ENCODE measurements around the gene ZFC3H1.
A peak's percentile ranks its signal among the peaks of the same experiment; 100 is the strongest.

ZFC3H1 gene

DNA sequence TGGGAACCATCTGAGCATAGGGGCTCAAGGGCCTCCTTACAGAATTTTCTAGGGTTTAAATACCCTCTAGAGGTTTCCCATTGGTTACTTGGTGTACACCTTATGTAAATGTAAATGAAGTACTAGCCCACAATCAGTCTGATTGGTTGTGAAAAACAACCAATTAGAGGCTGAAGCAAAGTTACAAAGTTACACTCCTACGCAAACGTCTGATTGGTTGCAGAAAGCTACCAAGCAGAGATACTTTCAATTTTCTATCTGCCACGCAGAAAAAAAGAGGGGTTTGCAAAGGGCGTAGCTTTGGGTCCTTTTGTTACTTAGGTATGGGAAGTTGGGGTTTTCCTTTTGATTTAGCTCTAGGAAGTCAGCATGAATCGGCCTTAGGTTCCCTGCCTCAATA lies 20.4 kb upstream of the ZFC3H1 start:
- no peak overlapping the region for H3K4me3 ChIP-seq (ENCODE audit: low read length)
- no peak for DNase-seq (ENCODE audit: low read depth, low spot score)

DNA sequence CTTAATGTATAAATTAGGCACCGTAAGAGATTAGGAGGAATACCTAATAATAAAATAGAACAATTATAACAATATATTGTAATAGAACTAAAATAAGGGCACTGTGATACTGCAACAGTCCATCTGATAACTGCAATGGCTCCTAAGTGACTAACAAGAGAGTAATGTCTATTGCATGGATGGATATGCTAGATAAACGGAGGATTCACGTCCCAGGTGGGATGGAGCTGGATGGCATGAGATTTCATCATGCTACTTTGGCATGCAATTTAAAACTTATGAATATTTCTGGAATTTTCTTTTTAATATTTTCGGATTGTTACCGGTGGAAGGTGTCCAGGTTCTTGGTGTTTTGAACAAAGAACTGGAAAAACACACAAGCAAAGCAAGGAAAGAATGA lies 20.0 kb upstream of the ZFC3H1 start:
- no peak for DNase-seq (ENCODE audit: low read depth, low spot score)
- H3K4me3 ChIP-seq (ENCODE audit: low read length) = no peak overlapping the region

DNA sequence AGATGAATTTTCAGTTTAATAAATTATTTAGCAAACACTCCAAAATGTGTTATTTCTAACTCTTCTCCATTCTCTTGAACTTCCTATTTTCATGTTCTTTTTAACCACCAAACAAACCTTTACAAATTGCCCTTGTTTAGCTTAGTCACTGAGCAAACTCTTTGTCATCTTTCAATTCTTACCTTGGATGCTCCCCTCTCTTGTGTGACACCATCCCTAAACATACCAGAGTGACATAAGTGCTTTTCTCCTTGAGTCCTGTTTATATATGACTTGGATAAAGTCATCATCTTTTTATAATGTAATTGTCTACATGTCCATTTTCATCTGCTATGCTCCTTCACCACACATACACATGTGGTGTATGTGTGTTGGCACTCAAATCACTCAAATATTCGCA lies 18.8 kb upstream of the ZFC3H1 start:
- DNase-seq (ENCODE audit: low read depth, low spot score) = no peak
- no peak overlapping the region for H3K4me3 ChIP-seq (ENCODE audit: low read length)

DNA sequence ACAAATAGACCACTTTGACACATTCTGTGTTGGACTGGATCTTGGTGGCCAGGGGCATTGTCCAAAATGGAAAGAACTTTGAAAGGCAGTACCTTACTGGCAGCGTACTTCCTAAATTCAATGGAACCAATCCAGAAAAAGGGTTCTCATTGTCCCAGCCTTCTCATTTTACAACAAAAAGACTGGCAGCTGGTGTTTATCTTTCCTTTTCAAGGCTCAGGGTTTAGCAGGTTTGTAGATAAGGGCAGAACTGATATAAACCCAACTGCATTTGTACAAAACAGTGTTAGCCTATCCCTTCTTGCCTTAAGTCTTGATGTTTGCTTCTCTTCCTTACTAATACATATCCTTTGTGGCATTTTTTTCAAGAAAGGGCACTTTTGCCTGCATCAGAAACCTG lies 8.2 kb upstream of the ZFC3H1 start:
- DNase-seq (ENCODE audit: low read depth, low spot score) = no peak
- H3K4me3 ChIP-seq (ENCODE audit: low read length) = no peak overlapping the region

DNA sequence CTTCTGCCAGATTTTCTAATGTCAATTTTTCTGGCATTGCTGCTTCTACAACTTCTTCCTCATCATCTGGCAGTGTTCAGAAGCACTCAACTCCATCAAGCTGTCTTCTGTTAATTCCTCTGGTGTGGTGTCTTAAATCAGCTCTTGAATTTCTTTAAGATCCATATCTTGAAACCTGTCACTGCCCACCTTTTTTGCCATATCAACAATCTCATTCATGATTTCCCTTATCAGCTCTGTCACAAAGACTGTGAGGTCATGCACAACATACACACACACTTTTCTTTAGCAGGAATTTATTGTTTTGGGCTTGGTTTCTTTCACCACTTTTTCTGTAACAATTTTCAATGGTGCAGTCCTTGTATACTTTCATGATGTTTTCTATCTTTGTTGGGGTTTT lies 7.7 kb upstream of the ZFC3H1 start:
- H3K4me3 ChIP-seq (ENCODE audit: low read length) = no peak overlapping the region
- no peak for DNase-seq (ENCODE audit: low read depth, low spot score)

DNA sequence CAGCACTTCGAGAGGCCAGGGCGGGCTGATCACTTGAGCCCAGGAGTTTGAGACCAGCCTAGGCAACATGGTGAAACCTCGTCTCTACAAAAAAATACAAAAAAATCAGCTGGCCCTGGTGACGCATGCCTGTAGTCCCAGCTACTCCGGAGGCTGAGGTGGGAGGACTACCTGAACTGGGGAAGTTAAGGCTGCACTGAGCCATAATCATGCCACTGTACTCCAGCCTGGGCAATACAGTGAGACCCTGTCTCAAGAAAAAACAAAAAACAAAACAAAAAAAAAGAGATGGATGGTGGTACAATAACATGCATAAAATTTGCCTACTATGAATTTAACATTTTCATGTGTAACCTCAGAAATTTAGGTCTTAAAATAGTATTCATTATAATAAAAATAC lies 2.6 kb upstream of the ZFC3H1 start:
- H3K4me3 ChIP-seq (ENCODE audit: low read length) = no peak overlapping the region
- DNase-seq (ENCODE audit: low read depth, low spot score) = no peak

DNA sequence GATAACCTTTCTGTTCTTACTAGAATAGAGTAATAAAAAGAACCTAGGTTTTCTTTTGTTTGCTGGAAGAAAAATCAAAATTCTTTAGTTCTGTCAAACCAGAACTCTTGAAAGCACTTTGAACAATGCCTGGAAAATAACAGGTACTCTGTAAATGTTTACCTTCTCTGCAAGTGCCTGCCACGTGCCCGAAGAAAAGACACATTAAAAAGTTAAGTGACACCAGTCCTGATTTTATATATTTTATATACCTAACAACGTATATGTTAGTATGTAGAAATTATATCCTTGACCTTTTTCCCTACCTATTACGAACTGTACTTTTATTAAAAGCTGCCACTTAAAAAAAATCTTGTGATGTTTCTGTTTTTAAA lies 1.4 kb upstream of the ZFC3H1 start:
- no peak for DNase-seq (ENCODE audit: low read depth, low spot score)

DNA sequence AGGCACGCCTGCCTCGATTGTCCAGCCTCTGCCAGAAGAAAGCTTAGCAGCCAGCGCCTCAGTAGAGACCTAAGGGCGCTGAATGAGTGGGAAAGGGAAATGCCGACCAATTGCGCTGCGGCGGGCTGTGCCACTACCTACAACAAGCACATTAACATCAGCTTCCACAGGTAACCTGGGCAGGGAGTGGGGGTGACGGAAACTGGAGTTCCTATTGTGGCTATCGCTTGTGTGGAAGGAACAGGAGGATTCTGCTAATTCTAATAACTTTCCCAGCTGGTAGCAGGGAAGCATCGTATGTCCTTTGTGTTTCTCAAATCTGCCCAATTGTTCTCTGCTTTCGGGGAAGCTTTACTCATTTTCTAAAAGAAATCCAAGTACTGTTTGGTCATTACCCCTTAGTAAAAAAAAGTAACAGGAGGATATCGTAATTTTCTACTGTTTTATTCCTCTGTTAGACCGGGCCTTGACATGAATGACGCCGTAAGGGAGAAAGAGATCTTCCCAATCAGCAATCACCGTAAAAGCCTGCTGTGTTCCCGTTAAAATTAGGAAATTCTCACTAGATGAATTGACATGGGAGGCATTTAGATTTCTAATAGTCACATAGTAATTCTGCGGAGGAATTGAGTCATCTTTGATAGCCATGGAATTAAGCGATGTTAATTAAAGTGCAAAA lies 902 bp upstream of the ZFC3H1 start:
- peak overlapping the region; percentile 98 for H3K4me3 ChIP-seq (ENCODE audit: low read length)
- DNase-seq (ENCODE audit: low read depth, low spot score) = no peak

More for the DNA sequence above, 1.4 kb upstream of the ZFC3H1 start:
- H3K4me3 ChIP-seq (ENCODE audit: low read length) = peak overlapping the region; percentile 98

DNA sequence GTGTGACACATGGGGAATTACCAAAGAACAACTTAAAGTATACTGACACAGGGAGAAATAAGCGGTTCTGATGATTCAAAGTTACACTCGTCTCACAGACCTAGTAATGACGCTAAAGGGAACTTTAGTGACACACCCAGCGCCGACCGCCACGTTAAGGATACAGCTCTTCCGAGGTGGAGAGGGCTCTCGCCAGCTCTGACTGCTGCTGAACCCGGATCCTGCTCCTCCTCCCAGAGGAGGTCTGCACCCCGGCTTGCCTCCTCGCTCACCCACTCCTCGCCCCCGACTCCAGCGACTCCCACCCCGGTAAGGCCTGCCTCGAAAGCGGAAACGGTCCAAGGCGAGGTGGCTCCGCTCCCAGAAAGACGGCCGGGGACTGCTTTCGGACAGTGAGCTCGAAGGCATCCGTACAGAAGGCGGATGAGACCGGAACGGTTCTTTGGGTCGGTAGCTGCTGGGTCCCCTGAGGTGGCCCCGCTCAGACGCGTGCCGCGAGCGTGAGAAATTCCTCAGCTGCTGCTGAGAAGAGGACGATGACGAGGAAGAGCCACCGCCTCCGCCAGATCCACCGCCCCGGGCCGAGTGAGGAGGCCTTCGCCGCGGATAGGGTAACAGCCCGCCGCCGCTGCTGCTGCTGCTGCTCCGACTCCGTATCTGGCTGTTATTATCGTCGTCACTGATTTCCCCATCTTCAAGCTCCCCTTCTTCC lies 643 bp downstream of the ZFC3H1 start:
- H3K4me3 ChIP-seq (ENCODE audit: low read length) = peak overlapping the region; percentile 98
- DNase-seq (ENCODE audit: low read depth, low spot score) = no peak

DNA sequence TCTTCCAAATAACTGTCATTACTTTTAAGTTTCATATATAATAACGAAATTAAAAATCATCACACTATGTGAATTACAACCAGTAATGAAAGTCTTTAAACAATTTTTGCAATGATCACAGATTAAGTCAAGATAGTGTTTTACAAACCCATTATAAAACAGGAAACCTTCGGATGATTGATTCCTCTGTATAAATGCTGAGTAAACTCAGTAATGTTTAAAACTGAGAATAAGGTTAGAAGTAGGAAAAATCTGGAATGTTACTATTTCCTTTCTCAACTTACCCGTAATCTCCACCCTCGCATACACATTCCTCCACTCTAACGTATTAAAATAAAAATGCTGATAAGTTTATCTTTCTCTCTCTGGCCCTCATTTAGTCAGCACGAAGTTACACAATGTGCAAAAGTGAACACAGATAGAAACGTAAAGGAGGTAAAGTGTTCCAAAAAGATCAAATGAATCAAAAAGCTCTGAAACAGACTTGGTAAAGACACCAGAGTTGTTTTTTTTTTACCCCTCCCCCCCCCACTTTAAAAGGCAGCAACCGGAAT lies 1.6 kb downstream of the ZFC3H1 start:
- peak overlapping the region; percentile 98 for H3K4me3 ChIP-seq (ENCODE audit: low read length)

DNA sequence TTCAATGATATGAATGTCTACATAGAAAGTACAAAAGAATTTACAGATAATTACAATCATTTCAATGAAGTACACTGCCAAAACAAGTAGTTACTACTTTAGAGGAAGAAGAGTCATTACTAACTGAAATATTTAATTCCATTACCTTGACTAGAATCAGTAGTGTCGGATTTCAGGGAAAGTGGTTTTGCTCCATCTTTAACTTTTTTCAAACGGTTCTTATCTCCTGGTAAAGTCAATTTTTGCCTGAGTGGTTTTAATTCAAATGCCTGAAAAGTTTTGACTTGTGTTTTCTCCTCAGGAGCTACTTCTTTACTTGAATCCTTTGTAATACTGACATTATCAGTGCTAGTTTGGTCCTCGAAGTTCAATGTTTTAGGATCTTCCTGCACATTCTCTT lies 6.9 kb downstream of the ZFC3H1 start:
- DNase-seq (ENCODE audit: low read depth, low spot score) = no peak
- H3K4me3 ChIP-seq (ENCODE audit: low read length) = no peak overlapping the region

More for the DNA sequence above, 1.6 kb downstream of the ZFC3H1 start:
- DNase-seq (ENCODE audit: low read depth, low spot score) = no peak

DNA sequence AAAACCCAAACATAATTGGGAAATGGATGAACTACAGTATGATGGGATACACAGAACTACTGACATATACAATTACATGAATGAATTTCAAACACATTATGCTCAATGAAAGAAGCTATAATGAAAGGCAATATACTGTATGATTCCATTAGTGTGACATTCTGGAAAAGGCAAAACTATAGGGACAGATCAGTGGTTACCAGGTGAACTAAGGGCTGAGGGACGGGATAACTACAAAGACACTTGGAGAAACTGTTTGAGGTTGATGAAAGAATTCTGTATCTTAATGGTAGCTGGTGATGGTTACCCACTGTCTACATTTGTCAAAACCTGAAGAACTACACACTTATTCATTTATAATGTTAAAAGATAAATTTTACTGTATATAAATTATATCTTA lies 7.7 kb downstream of the ZFC3H1 start:
- no peak overlapping the region for H3K4me3 ChIP-seq (ENCODE audit: low read length)
- DNase-seq (ENCODE audit: low read depth, low spot score) = no peak

DNA sequence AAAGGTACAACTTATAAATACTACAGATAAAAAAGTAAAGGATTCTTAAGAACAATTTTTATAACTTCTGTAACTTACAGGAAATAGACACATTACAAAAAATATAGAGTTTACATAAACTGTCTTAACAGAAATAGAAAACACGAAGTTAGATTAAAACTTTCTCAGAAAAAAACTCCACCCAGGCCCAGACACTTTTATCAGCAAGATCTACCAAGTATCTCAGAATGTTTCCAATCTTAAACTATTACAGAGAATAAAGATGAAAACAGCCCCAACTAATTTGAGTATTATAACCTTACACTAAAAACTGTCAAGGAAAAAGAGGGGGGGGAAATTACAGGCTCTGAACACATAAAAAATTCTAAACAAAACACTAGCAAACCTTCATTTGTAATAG lies 8.2 kb downstream of the ZFC3H1 start:
- no peak overlapping the region for H3K4me3 ChIP-seq (ENCODE audit: low read length)
- no peak for DNase-seq (ENCODE audit: low read depth, low spot score)

DNA sequence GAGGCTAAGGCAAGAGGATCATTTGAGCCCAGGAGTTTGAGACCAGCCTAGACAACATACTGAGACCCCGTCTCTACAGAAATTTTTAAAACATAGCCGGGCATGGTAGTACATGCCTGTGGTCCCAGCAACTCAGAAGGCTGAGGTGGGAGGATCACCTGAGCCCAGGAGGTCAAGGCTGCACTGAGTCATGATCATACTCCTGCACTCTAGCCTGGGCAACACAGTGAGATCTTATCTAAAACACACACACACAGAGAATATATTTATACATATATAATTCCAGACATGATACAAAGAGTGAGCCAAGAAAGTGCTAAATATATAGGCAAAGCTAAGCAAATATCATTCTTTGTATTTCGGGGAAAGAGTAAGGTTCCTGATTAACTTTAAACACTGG lies 9.4 kb downstream of the ZFC3H1 start:
- H3K4me3 ChIP-seq (ENCODE audit: low read length) = no peak overlapping the region
- DNase-seq (ENCODE audit: low read depth, low spot score) = no peak

DNA sequence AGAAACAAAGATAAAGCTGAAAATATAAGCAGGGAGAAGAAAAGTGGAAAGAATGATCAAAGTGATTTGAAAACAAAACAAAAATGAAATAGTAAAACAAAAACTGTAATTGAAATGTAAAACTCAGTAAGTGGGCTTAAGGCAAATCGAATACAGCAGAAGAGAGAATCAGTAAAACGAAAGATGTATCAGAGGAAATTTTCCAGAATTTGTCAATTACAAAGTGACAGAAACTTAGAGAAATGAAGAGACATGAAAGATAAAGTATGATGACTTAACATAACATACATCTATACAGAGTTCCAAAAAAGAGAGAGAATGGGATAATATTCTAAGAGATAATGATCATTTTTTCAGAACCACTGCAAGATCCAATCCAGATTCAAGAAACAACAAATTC lies 10.5 kb downstream of the ZFC3H1 start:
- H3K4me3 ChIP-seq (ENCODE audit: low read length) = no peak overlapping the region
- DNase-seq (ENCODE audit: low read depth, low spot score) = no peak

DNA sequence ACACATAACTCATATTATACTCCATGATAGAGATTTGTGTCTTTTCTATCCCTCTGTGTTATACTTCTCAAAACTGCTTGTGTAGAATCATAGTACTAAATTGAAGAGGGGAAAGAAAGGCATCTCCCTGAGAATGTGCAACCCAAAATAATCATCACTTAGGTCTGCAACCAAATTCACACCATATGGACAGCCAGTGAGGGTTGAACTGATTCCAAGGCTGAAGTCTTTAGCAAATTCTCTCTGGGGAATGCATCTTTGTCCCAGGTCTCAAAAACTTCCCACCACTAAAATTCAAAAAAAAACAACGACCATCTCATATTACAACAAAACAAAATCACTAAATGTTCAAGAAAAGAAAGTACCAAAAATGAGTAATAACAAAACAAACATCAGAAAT lies 11.0 kb downstream of the ZFC3H1 start:
- H3K4me3 ChIP-seq (ENCODE audit: low read length) = no peak overlapping the region
- DNase-seq (ENCODE audit: low read depth, low spot score) = no peak

DNA sequence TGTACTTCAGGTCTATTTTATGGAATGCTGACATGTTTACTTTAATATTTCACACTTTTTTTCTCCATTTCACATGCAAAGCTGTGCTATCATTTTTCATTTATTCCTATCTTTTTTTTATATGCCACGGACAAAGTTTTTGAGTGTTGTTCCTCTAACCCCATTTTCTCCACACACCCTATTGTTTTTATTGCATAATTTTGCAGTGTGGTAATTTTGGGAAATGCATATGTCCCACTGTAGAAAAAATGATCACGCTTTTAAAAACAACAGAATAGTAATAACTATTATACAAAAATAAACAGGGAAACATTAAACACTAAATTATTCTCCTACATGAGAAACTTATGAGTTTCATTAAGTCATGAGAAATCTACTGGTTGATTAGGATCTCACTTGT lies 14.2 kb downstream of the ZFC3H1 start:
- DNase-seq (ENCODE audit: low read depth, low spot score) = no peak
- no peak overlapping the region for H3K4me3 ChIP-seq (ENCODE audit: low read length)

DNA sequence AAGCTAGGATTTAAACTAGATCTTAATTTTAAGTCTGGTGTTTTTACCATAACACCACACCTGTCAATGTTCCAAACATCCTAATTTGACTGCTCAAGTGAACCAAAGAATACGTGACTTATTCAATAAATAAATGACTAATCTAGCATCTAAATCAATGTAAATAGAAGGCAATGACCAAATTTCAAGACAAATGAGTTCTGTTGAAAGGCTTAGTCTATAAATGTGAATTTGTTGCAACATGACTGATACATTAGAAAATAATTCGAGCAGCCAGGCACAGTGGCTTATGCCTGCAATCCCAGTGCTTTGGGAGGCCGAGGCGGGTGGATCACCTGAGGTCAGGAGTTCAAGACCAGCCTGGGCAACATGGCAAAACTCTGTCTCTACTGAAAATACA lies 15.1 kb downstream of the ZFC3H1 start:
- no peak overlapping the region for H3K4me3 ChIP-seq (ENCODE audit: low read length)

DNA sequence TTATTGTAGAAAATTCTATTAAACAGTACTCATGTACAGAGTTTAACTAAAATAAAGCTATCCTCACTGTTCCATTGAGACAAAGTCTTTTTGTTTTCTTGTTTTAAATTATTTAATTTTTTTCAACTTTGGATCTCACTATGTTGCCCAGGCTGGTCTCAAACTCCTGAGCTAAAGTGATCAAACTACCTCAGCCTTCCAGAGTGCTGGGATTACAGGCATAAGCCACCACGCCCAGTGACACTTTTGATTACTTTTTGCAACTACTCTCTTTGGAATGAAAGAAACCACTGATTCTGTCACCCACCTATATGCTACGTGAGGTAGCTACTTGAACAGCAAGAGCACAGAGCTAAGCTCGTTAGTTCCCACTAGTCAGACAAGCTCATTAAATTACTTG lies 17.1 kb downstream of the ZFC3H1 start:
- no peak overlapping the region for H3K4me3 ChIP-seq (ENCODE audit: low read length)
- no peak for DNase-seq (ENCODE audit: low read depth, low spot score)

More for the DNA sequence above, 15.1 kb downstream of the ZFC3H1 start:
- no peak for DNase-seq (ENCODE audit: low read depth, low spot score)

DNA sequence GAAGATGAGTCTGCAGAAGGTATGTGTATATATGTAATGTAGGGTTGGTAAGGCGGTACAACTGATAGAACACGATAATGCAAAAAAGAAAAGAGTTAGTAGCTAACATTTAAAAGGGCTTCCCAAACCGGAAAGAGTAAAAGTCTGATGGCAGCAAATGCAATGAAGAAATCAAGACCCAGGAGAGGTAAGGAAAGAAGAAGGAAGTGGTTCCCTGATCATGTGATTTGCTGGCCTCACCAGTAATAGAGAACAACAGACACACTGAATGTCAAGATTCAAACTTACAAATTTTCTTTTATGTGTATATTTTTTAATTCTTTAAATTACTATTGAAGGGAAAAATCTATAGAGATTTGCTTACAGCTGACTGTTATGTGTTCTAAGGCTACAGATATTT lies 18.4 kb downstream of the ZFC3H1 start:
- no peak for DNase-seq (ENCODE audit: low read depth, low spot score)
- no peak overlapping the region for H3K4me3 ChIP-seq (ENCODE audit: low read length)

DNA sequence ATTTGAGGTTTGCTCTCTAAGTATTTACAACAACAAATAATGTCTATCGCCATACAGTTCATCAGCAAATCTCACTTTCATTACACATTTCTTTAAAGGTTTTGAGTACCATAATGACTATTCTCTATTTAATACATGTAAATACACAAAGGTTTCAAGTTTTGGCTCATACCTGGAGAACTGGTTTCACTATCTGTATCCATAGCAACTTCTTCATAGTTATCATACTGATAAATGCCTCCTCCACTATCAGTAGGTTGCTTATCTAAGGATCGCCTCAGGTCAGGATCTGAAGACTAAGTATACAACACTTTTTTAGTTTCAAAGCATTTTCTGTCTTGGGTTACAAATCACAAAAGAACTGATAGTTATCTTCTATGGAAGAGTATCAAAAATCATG lies 21.4 kb downstream of the ZFC3H1 start:
- no peak for DNase-seq (ENCODE audit: low read depth, low spot score)
- no peak overlapping the region for H3K4me3 ChIP-seq (ENCODE audit: low read length)
